NK-92 (cell line): ENCODE results near the gene RAB7B.
"Not testable (repeated sequence)": the region's sequence is repeated elsewhere in the genome, so short reads cannot be mapped to it uniquely, and the experiment has no call there.

Source experiments
- DNase-seq: peaks from one replicate; lab custom pipeline; 2025; ENCODE audit not compliant: unreplicated experiment; lab: John Stamatoyannopoulos, UW

Gene RAB7B

GRCh38 chr1:205996641-205997040, 6.6 kb downstream of the RAB7B start:
- DNase-seq: not testable (repeated sequence)

GRCh38 chr1:205994346-205994745, 8.8 kb downstream of the RAB7B start:
- no peak for DNase-seq

- no peak for DNase-seq
These were observed 10.1 kb downstream of the RAB7B start for GRCh38 chr1:205993068-205993467.

GRCh38 chr1:205992218-205992882, 10.8 kb downstream of the RAB7B start:
- no peak for DNase-seq

GRCh38 chr1:205991237-205991636, 12.0 kb downstream of the RAB7B start:
- no peak for DNase-seq

- DNase-seq: no peak
These were observed 13.0 kb downstream of the RAB7B start for GRCh38 chr1:205990226-205990625.

- DNase-seq: no peak
These were observed 13.4 kb downstream of the RAB7B start for GRCh38 chr1:205989786-205990185.

- DNase-seq: no peak
These were observed 14.6 kb downstream of the RAB7B start for GRCh38 chr1:205988585-205988995.

- DNase-seq: no peak
These were observed 16.3 kb downstream of the RAB7B start for GRCh38 chr1:205986861-205987260.

- no peak for DNase-seq
These were observed 16.9 kb downstream of the RAB7B start for GRCh38 chr1:205986292-205986691.

- no peak for DNase-seq
These were observed 17.7 kb downstream of the RAB7B start for GRCh38 chr1:205985330-205986005.

- no peak for DNase-seq
These were observed 19.1 kb downstream of the RAB7B start for GRCh38 chr1:205983925-205984725.

GRCh38 chr1:205981257-205981656, 21.9 kb downstream of the RAB7B start:
- DNase-seq: no peak

- no peak for DNase-seq
These were observed 22.8 kb downstream of the RAB7B start for GRCh38 chr1:205980237-205980870.

- no peak for DNase-seq
These were observed 23.9 kb downstream of the RAB7B start for GRCh38 chr1:205979301-205979700.

- no peak for DNase-seq
These were observed 24.5 kb downstream of the RAB7B start for GRCh38 chr1:205978676-205979075.

GRCh38 chr1:205977402-205978014, 25.7 kb downstream of the RAB7B start:
- DNase-seq: no peak

- DNase-seq: no peak
These were observed 26.3 kb downstream of the RAB7B start for GRCh38 chr1:205976708-205977401.

GRCh38 chr1:205976036-205976435, 27.2 kb downstream of the RAB7B start:
- no peak for DNase-seq

GRCh38 chr1:205975387-205975998, 27.7 kb downstream of the RAB7B start:
- DNase-seq: no peak
